DMS114 treated with DMSO at 0.1 percent for 48 hours (cell line): ENCODE measurements around the gene IDUA.

Experiments used
- DNase-seq: peaks from one replicate; lab custom pipeline; 2025; ENCODE audit not compliant: unreplicated experiment; lab: John Stamatoyannopoulos, UW

Gene IDUA

GRCh38 chr4:1013225-1014073, 26.6 kb downstream of the IDUA start:
- DNase-seq = no peak

- no peak for DNase-seq
Observed at GRCh38 chr4:1014291-1015167, 27.7 kb downstream of the IDUA start.

- DNase-seq = no peak
Observed at GRCh38 chr4:1015179-1015578, 28.3 kb downstream of the IDUA start.

DNA sequence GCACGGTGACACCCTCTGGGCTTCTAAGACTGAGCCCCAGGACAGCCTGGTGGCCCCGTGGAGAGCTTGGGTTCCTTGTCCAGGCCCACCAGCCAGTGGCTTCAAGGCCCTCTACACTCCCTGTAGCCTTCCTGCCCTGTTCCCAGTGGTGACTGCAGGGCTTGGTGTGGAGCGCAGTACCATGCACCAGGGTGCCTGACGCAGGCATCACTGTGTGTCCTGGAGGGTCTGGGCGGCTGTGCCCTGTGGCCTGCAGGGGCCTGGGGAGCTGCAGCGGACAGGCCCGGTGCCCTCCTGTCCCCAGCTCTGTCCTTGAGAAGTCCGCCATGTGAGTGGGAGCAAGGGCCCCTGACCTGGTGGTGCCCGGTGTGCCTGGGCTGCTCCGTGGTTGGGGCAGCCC, 28.9 kb downstream of the IDUA start:
- DNase-seq = no peak

GRCh38 chr4:1017211-1017610, 30.4 kb downstream of the IDUA start:
- no peak for DNase-seq

DNA sequence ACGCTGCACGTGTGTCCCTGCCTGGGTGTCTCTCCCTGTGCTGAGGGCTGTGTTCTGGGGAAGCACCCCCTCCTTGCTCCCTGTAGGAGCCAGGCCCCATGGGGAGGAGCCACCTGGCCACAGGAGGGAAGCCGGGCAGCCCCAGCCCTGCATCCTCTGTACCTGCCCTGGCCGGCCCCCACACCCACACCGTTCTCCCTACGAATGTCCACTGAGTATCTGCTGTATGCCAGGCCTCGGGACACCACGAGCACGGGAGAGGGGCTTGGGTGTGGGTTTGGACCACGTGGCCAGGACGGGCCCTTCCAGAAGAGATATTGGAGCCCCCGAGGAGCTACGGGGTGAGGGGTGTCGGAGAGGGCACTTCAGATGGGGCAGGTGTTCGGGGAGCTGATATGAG, 30.9 kb downstream of the IDUA start:
- no peak for DNase-seq

DNA sequence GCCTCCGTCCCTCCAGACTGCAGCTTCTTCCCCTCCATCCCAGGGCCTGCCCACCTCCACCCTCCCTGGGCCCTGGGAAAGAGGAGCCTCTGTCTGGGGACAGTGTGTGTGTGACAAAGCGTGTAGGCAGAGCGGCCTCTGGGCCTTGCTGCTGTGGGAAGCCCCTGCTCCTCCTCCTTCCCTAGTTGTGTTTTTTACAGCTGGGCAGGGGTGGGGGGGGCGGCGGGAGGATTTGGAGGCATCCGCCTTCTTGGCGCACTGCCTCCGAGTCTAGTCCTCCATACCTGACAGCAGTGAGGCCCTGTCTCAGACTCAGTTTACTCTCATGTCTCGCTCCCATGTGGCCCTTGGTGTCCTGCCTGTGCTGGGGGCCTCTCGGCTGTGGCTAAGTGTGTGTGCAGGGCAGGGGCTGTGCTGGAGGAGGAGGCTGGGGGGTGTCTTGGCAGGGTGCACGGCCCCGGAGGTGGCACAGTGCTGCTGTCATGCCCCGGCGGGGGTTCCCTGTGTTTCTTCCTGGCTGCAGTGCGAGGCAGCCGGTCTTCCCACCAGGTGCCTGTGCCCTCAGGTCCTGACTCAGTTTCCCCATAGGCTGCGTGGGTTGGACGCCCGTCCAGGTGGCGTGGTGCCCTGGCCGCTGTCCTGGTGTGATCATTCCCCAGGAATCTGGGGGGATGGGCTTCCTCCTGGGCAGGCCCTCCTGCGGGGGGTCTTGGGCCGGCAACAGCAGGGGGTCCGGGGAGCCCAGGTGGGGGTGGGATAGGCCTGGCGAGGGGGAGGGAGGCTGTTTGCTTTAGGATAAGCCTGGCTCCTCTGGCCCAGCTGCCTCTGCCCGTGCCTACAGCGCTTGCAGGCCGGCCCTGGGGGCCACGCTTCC, 31.5 kb downstream of the IDUA start:
- DNase-seq = no peak

GRCh38 chr4:1019320-1019719, 32.5 kb downstream of the IDUA start:
- no peak for DNase-seq

DNA sequence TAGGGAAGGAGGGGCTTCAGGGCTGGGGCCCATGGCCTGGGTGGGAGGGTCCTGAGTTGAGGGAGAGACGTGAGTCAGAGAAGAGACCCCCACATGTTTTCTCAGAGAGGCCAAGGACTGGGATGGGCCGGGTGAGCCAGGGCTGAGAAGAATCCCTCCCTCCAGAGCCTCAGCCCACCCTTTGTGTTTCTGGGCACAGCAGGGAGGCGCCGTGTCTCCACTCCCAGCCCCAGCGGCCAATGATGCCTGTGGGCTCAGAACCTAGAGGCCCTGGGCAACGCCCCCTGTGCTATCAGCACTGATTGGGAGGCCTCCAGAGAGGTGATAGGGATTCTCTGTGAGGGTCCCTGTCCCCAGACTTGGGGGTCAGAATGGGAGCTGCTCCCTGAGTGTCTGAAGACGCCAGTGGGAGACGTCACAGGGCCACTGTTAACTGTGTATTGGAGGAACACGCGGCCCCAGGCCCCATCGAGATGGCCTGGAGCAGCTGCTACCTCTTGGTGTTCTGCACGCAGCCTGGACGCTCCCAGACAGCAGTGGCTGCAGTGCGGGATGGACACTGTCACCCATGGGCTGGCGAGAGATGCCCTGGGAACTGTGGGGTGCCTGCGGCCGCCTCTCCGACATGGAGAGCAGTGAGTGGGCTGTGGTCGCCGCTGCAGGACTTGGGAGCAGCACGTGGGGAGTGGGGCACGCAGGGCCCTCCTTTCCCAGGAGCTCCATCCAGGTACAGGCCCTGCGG, 33.1 kb downstream of the IDUA start:
- no peak for DNase-seq

GRCh38 chr4:1021386-1022050, 34.7 kb downstream of the IDUA start:
- no peak for DNase-seq

DNA sequence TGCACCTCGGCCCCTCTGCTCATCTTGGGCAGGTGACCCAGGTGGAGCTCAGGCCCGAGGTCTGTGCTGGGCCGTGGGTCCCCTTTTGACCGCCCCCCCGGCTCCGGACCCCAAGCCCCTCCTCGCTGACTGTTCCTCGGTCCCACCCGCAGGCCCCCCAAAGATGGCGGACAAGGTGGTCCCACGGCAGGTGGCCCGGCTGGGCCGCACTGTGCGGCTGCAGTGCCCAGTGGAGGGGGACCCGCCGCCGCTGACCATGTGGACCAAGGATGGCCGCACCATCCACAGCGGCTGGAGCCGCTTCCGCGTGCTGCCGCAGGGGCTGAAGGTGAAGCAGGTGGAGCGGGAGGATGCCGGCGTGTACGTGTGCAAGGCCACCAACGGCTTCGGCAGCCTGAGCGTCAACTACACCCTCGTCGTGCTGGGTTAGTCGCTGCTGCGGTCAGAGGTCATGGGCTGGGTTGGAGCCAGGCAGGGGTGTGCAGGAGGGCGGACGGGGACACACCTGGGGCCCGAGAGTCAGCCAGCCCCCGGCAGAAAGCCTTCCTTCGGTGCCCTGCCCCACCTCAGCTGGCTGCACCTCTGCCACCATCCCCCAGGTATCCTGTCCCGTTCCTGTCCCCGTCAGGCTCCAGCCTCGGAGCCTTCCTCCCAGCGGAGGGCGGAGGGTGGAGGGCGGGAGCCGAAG, 35.4 kb downstream of the IDUA start:
- DNase-seq = no peak

DNA sequence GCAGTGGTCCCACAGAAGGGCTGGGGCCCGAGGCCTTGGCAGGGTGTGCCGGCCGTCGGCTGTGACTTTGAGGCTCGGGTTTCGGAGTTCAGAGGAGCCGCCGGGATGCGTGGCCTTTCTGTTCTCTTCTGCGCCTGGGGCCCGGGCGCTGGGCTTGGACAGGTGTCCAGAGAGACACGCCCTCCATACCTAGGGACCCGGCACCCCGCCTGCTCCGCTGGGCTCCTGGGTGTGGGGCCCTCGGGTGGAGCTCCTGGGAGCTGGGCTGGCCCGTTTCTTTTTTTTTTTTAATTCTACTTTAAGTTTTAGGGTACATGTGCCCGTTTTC, 35.9 kb downstream of the IDUA start:
- no peak for DNase-seq

DNA sequence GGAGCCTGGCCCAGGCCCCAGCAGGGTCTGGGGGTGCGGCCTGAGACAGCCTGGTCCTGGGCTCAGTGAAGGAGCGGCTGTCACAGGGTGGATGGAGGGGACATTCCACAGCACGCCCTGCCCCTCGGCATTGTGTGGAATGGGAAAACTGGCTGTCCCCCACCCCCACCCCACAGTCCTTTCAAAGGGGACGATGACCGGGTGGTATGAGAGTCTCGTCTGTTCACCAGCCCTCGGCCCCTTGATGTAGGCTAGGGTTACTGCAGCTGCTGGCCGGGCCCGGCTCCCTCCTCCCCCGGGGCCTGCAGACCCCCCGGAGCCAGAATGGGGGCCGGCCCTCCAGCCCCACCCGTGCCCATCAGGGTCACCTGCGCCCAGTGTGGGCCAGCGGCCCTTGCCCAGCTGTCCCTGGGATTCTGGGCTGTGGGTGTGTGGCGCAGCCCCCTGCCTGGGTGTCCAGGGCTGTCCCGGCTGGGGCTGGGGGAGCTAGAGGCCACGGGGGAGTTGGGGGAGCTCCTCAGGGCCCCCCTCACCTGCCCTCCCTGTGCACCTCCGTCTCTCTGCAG, 36.3 kb downstream of the IDUA start:
- no peak for DNase-seq

- DNase-seq = no peak
Observed at GRCh38 chr4:1023895-1024740, 37.3 kb downstream of the IDUA start.

DNA sequence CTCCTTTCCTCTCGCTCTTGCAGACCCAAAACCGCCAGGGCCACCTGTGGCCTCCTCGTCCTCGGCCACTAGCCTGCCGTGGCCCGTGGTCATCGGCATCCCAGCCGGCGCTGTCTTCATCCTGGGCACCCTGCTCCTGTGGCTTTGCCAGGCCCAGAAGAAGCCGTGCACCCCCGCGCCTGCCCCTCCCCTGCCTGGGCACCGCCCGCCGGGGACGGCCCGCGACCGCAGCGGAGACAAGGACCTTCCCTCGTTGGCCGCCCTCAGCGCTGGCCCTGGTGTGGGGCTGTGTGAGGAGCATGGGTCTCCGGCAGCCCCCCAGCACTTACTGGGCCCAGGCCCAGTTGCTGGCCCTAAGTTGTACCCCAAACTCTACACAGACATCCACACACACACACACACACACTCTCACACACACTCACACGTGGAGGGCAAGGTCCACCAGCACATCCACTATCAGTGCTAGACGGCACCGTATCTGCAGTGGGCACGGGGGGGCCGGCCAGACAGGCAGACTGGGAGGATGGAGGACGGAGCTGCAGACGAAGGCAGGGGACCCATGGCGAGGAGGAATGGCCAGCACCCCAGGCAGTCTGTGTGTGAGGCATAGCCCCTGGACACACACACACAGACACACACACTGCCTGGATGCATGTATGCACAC, 38.2 kb downstream of the IDUA start:
- DNase-seq = no peak

GRCh38 chr4:1026115-1026514, 39.3 kb downstream of the IDUA start:
- DNase-seq = no peak

DNA sequence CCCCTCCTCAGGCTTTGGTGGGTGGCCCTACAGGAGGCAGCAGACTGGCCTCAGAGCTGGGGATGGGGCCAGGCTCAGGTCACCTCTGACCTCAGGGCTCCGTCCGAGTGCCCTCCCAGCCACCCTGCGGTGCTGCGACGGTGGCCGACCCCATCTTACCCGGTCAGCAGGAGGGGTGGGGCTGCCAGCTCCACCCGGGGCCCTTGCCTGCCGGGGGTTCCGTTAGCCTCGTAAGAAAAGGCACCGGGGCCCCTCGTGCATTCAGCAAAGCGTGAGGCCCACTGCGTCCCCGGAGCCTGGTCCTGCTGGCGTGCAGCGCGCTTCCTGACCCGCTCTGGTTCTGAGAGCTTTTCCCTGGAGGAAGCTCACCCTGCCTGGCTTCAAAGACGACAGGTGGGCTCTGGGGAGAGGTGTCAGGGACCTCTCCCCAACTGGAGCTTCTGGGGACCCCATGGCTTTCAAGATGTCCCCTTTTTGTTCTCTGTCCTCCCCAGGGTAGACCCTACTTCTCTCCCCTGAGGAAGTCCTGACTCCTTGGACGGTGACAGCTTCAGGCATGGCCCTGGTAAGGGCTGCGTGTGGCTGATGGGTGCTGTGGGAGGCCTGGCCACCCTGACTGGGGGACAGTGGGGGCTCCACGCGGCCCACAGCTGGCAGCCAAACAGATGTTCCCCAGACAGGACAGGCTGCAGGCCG, 40.5 kb downstream of the IDUA start:
- DNase-seq = no peak
